NK-92 treated with Interleukin-12 subunit alpha and Interleukin-12 subunit beta, amount 100 ng/mL, for 24 hours (cell line): Measurements from ENCODE around the gene MYRF.

Source experiments
- DNase-seq: peaks from one replicate; lab custom pipeline; 2025; lab: John Stamatoyannopoulos, UW

The MYRF gene

GRCh38 chr11:61718621-61719302 is 33.7 kb upstream of the MYRF start:
- no peak for DNase-seq

GRCh38 chr11:61719978-61720377 is 32.5 kb upstream of the MYRF start:
- no peak for DNase-seq

GRCh38 chr11:61720597-61720996 is 31.8 kb upstream of the MYRF start:
- no peak for DNase-seq

GRCh38 chr11:61724437-61724836 is 28.0 kb upstream of the MYRF start:
- DNase-seq = no peak

GRCh38 chr11:61725781-61726231 is 26.6 kb upstream of the MYRF start:
- DNase-seq = no peak

GRCh38 chr11:61726775-61727174 is 25.7 kb upstream of the MYRF start:
- no peak for DNase-seq

GRCh38 chr11:61727401-61727811 is 25.0 kb upstream of the MYRF start:
- DNase-seq = no peak

GRCh38 chr11:61728066-61728939 is 24.1 kb upstream of the MYRF start:
- DNase-seq = no peak

- no peak for DNase-seq
Observed at GRCh38 chr11:61728940-61729219, 23.6 kb upstream of the MYRF start.

GRCh38 chr11:61730240-61730994 is 22.0 kb upstream of the MYRF start:
- DNase-seq = no peak

- no peak for DNase-seq
Observed at GRCh38 chr11:61731211-61731951, 21.1 kb upstream of the MYRF start.

GRCh38 chr11:61731952-61732675 is 20.3 kb upstream of the MYRF start:
- DNase-seq = no peak

- no peak for DNase-seq
Observed at GRCh38 chr11:61732705-61733104, 19.7 kb upstream of the MYRF start.

- peak; percentile 54 for DNase-seq
Observed at GRCh38 chr11:61733120-61733978, 19.1 kb upstream of the MYRF start.

- no peak for DNase-seq
Observed at GRCh38 chr11:61734767-61735166, 17.7 kb upstream of the MYRF start.

- DNase-seq = no peak
Observed at GRCh38 chr11:61735391-61735790, 17.0 kb upstream of the MYRF start.

GRCh38 chr11:61736310-61736709 is 16.1 kb upstream of the MYRF start:
- no peak for DNase-seq

- DNase-seq = no peak
Observed at GRCh38 chr11:61737131-61737530, 15.3 kb upstream of the MYRF start.

- DNase-seq = no peak
Observed at GRCh38 chr11:61737636-61738386, 14.6 kb upstream of the MYRF start.

GRCh38 chr11:61738776-61739175 is 13.7 kb upstream of the MYRF start:
- DNase-seq = no peak
